ENCODE data around the gene PROK2. TPM values are rescaled to one million over a fixed set of nuclear protein-coding genes. Genes with fewer than 3 reads are reported as not detected.

PROK2 gene, protein sequence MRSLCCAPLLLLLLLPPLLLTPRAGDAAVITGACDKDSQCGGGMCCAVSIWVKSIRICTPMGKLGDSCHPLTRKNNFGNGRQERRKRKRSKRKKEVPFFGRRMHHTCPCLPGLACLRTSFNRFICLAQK
- under 1 TPM in 1 of 4 donors, not detected in 3; 0.53 TPM for polyA plus RNA-seq (ENCODE audit: insufficient read length in 4 of 4)

DNA sequence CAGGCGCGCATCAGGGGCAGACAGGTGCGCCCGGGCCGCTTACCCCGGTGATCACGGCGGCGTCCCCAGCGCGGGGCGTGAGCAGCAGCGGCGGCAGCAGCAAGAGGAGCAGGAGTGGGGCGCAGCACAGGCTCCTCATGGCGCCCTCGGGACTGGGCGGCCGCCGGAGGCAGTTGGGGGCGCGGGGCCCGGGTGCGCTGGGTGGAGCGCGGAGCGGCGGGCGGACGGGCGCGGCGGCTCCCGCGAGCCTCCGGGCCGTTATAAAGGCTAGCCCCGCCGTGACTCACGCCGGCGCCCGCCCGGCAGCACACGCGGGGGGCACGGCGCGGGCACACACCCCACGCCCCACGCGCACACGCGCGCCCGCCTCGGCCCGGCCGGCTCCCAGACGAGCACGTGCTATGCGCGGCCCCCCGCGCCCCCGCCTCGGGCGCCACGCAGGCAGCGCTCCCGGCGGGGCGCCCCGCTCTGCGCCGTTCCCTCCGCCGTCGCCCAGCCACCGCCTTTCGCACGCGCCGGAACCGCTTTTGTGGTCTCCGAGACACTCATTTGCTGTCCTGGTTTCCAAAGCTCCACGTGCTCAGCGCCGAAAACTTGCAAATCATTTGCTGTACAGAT, at the start of gene PROK2:
PROK2 (minus strand) TSS at position 235 of the 618 bp plus-strand sequence; CDS start at position 139, 96 bp downstream.
- DNase-seq (ENCODE audit: low read depth in 4 of 4, low spot score in 3 of 4), result no peak

DNA sequence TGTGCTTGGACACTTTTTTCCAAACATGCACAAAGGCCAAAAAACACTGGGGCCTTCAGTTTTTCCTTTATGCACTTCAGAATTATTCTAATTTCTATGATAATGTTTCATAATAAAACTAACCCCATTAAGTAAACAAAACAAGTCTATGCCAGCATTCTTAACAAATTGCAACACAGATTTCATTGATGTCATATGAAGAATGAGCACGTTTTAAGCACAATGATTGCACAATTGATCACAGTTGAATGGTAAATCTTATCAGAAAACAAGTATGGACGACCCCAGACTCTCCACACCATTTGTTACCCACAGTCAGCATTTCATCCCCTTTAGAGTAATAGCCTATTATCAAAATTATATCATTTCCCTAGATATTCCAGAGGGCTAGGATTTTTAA, 46.7 kb upstream of the PROK2 start:
- DNase-seq (ENCODE audit: low read depth in 4 of 4, low spot score in 3 of 4), result no peak

DNA sequence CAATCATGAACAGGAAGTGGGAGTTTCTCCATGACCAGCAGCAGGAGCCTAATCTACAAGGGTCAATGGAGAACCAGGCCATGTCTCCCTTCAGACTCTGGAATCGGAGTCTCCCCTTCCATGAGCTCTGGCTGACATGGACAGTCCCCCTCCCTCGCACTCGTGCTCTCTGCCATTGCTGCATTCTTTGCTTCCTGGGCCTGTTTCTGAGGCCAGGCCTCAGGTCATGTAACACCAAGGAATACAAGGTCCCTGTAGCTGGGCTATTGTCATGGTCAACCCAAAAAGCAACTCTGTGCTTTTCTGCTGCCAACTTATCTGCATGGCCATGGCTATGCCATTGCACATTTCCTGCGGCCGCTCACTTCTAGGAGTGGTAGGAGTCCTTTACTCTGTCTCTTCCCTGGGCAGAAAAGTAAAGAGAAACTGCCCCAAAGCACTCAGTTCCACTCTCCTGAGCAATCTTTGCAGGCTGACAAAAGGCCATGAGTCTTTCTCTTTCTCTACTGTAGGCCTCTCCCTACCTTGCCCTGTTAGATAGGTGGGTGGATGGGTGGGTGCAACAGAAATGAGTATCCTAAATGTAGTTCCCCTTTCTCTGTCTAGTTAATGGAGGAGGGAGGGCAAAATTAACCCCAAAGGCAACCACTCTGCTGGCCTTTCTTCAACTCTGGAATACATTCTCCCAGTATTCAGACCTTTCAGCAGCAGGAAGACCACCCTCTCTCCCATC, 40.8 kb upstream of the PROK2 start:
- no peak for DNase-seq (ENCODE audit: low read depth in 4 of 4, low spot score in 3 of 4)

DNA sequence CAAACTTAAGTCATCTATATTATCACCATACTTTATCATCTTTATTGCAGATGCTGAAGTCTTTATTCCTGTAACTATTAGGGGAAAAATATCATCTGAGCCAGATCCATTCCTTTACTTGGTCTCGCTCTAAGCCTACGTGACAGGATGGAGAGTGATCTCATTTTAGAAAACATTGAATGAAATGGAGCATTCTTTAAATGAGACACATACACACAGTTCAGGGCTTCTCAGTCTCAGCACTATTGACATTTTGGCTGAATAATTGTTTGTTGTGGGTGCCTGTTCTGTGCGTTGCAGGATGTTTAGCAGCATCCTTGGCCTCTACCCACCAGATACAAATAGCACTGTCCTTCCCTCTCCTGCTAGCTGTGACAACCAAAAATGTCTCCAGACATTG, 36.2 kb upstream of the PROK2 start:
- no peak for DNase-seq (ENCODE audit: low read depth in 4 of 4, low spot score in 3 of 4)

DNA sequence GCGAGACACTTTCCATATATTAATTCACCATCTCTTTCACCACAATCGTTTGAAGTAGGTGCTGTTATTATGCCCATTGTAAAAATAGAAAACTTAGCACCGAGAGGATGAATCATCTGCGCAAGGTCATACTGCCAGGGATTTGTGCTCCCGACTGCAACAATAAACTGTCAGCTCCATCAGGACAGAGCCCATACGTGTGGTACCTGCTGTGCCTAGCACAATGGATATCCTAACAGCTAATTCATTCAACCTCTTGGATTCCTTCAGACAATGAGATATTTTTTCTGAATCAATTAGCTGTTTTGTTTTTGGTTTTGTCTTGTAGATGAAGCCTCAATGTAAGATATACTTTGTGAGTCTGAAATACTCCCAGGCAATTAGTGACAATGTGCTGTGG, 32.3 kb upstream of the PROK2 start:
- DNase-seq (ENCODE audit: low read depth in 4 of 4, low spot score in 3 of 4), result no peak

DNA sequence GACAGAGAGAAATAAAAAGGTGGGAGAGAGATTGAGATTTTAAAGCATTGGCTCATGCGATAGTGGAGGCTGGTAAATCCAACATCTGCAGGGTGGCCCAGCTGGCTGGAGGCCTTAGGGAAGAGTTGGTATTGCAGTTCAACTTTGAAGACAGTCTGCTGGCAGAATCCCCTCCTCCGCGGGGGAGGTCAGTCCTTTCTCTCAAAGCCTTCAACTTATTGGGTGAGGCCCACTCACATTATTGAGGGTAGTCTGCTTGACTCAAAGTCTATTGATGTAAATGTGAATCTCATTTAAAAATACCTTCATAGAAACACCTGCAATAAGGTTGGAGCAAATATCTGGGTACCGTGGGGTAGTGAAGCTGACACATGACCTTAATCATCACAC, 31.8 kb upstream of the PROK2 start:
- DNase-seq (ENCODE audit: low read depth in 4 of 4, low spot score in 3 of 4), result no peak

DNA sequence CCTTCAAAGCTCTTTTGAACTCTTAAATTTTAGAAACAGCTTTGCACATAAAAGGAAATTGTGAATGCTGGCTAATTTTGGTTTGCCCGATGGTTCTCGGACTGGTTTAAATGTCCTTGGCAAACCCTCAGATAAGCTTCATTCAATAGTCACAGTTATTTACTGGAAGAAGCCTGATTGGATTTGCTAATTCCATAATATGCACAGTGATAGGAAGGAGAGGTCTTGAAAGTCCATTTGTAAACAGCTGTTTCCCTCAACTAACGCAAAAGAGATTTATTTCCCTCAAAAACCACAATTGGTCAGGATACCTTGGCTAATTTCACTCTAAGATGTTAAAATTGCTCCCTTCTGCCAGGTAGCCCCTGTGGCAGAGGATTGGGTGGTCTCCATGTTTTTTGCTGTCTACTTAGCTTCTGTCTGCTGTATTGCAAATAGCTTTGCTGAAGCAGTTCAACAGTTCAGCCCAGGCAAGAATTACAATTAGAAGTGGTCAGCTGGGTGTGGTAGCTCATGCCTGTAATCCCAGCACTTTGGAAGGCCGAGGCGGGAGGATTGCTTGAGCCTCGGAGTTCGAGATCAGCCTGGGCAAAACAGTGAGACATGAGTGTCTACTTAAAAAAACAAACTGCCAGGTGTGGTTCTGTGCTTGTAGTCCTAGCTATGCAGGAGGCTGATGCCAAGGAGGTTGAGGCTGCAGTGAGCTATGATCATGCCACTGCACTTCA, 30.6 kb upstream of the PROK2 start:
- DNase-seq (ENCODE audit: low read depth in 4 of 4, low spot score in 3 of 4), result no peak

DNA sequence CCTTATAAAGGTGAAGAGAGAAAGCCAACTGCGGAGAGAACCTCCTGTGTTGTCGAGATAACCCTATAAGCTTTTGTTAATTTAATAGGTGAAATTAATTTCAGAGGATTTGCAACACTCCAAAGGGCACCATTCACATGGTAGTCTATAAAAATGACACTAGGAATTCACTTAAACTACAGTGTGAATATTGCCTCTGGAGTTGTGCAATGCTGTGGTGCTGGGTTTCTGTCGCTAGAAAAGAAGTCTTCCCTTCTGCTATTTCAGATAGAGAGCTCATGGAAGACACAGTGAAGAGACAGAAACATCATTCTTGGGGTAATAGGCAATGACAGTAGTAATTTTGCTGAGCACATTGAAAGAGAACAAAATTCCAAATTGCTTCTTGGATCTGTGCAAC, 28.8 kb upstream of the PROK2 start:
- DNase-seq (ENCODE audit: low read depth in 4 of 4, low spot score in 3 of 4), result no peak

DNA sequence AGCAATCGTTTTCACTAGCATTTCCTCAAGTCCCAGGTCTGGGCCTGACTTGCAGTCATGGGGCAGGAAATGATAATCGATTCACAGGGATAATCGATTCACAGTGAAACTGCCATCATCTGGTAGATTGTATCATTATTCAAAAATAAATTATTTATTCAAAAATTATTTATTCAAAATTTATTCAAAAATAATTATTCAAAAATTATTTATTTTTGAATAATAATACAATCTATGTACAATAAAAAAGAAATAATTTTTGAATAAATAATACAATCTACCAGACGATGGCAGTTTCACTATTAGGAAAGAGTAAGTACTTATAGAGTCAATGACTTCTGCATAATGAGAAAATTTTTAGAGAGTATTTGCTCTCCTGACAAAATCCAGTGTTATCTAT, 28.1 kb upstream of the PROK2 start:
- no peak for DNase-seq (ENCODE audit: low read depth in 4 of 4, low spot score in 3 of 4)

DNA sequence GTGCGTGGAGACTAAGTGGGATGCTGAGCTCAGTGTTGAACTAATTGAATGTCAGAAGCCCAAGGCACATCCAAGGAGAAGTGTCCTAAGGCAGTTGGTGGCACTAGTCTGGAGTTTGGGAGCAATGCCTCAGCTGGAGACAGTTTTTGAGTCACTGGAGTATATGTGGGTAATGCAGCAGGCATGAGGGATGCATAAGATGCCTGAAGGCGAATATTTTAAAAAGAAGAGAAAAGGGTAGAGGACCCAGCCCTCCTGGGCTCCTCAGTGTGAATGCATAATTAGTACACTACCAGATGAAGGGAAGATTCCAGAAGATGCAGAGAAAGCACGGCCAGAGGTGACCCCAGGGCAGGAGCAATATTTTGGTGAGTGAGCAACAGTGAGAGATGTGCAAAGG, 25.1 kb upstream of the PROK2 start:
- DNase-seq (ENCODE audit: low read depth in 4 of 4, low spot score in 3 of 4), result no peak

DNA sequence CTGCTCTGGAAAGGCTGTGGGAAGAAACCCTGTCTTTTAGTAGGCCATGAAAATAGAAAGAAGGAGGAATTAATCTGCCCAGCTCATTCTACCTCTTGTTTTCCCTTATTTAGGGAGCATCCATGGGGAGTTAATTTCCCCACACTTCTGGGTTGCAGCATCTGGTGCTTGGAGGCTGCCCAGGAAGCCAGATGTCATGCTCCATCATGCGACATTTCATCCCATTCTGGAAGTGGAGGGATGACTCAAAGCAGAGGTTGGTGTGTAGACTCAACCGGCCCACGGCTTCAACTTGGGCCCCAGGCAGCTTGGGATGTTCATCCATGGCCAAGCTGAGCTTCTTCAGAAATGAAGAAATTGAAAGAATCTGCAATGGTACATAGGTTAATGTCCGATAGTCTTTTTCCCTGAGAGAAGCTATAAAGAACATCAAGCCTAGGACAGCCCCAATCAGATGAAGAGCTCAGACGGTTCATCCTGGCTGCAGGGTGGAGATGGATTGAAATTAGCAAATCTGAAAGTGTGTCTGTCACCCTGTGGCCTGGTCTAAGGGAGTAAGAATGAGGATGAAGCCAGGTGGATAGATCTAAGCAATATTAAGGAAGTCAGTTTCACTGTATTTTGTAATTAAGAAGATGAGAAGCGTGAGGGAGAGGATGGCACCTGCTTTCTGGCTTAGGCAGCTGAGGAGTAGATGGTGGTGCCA, 24.5 kb upstream of the PROK2 start:
- no peak for DNase-seq (ENCODE audit: low read depth in 4 of 4, low spot score in 3 of 4)

DNA sequence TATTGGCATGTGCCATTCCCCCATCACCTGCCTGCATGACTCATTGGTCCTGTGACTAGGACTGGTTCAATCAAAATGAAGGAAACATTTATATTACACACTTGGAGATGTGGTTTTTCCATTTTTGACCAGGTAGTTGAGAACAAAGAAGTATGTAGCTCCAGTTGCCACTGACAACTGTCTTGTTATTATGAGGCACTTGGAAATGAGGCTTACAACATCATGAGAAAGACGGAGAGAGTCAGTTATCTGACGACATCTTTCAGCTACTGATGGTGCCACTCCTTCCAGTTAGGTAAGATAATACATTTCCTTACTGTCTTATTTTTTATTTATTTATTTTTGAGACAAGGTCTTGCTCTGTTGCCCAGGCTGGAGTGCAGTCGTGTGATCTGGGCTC, 21.8 kb upstream of the PROK2 start:
- DNase-seq (ENCODE audit: low read depth in 4 of 4, low spot score in 3 of 4), result no peak

DNA sequence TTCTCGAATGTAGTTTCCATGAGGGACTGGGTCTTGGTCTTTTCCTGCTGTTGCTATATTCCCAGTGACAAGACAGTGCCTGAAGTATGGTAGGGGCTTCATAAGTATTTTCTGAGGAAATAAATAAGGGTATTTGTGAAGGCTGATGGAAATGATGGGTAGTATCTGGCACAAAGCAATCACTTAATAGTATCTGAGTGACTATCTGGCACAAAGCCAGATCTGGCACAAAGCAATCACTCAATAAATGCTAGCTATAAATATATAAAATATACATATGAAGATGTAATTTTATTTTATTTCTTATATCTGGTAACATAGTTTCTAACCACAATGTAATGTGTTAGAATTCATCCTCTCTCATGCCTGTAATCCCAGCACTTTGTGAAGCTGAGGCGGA, 20.7 kb upstream of the PROK2 start:
- DNase-seq (ENCODE audit: low read depth in 4 of 4, low spot score in 3 of 4), result no peak

DNA sequence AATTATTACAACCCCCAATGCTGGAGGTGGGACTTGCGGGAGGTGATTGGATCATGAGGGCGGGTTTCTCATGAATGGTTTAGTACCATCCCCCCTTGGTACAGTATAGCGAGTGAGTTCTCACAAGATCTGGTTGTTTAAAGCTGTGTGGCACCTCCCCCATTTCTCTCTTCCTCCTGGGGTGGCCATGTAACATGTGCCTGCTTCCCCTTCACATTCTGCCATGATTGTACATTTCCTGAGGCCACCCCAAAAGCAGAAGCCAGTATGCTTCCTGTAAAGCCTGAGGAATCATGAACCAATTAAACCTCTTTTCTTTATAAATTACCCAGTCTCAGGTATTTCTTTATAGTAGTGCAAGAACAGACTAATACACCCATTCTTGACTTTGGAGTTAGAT, 20.3 kb upstream of the PROK2 start:
- no peak for DNase-seq (ENCODE audit: low read depth in 4 of 4, low spot score in 3 of 4)

DNA sequence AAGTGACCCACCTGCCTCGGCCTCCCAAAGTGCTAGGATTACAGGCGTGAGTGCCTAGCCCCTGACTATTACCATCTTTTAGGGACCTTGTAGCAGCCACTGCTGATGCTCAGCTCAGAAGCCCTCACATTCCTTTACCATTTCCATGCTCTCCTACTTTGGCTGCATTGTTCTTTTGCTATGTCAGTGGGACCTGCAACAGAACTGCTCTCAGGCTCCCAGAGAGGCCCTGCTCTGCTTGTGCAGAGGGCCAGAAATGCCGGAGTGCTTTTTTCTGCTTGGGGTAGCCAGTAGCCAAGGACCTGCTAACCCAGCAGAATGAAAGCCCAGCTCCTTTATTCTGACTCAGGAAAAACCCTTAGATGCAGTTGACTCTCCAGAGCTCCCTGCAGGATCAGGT, 18.3 kb upstream of the PROK2 start:
- DNase-seq (ENCODE audit: low read depth in 4 of 4, low spot score in 3 of 4), result no peak

DNA sequence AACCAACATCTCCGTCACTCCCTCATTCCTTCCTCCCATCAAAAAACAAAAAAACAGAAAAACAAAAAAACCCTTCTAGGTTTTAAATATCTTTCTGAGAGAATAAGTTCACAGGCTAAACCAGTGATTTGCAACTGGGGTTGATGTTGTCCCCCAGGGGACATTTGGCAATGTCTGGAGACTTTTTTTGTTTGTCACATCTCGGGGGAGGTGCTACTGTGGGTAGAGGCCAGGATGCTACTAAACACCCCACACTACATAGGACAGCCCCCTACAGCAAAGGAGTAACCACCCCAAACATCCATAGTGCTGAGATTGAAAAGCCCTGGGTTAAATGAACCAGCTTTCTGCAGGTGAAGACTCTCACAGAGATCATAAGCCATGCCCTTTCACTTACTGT, 17.0 kb upstream of the PROK2 start:
- DNase-seq (ENCODE audit: low read depth in 4 of 4, low spot score in 3 of 4), result no peak

DNA sequence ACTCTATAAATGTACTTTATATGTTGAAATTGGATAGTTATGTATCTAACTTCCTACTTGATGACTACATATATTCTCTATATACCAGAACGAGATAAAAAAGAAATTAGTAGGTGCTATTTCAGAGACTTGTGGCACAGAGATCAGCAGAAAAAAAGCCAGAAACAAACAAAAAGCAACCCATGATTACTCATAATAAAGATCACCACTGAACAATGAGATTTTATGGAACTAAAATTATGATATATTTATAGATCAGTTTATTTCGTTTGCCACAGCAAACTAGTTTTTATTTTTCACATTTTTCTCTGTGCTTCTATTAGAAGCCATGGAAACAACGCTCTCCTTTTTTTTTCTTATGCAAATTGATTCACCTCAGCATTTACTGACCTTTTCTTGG, 15.1 kb upstream of the PROK2 start:
- DNase-seq (ENCODE audit: low read depth in 4 of 4, low spot score in 3 of 4), result no peak

DNA sequence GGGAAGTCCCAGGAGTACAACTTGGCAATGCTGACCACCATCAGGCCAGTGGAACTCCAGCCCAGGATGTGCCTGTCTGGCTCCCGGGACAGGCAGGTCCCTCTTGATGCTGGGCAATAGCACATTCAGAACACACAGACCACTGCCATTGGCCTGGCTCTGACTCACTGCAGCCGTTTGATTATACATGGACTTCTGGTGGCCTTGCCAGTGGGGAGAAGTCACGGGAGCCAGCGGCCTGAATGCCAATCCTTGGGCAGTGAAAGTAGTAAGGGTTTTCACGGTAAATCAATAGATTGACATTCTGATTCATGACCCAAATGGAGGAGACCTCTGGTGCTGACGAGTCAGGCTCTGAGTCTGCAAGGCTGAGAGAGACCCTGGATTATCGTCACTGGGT, 12.5 kb upstream of the PROK2 start:
- no peak for DNase-seq (ENCODE audit: low read depth in 4 of 4, low spot score in 3 of 4)

DNA sequence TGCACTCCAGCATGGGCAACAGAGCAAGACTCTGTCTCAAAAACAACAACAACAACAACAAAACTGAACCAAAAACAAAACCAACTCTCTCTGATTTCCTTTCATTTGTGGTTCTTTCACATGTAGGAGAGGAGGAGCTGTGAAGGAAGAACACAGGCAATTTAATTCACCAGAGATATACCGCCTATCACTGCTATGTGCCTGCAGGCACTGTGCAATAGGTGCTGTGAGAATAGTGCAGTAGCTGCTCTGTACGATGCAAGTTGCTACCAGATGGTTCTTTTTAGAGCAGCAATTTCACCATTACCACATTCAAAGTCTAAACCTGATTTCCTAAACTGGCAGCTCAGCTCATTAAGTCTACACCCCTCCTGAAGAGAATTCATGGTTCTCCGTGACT, 11.3 kb upstream of the PROK2 start:
- no peak for DNase-seq (ENCODE audit: low read depth in 4 of 4, low spot score in 3 of 4)

DNA sequence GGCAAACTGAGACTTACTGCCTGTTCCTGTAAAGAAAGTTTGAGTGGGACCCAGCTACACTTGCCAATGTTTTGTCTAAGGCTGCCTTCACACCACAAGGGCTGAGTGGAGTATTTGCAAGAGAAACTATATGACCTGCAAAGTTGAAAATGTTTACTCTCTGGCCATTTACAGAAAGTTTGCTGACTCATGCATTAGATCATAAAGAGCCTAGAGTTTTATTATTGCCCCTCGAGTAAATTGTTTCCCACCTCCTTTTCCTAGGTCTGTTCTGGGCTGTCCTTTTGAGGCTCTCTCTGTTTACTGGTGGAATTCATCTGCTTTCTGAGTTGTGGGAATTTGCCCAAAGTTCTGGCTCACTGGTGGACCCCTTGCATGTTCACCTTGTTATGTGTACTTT, 6.7 kb upstream of the PROK2 start:
- DNase-seq (ENCODE audit: low read depth in 4 of 4, low spot score in 3 of 4), result no peak

DNA sequence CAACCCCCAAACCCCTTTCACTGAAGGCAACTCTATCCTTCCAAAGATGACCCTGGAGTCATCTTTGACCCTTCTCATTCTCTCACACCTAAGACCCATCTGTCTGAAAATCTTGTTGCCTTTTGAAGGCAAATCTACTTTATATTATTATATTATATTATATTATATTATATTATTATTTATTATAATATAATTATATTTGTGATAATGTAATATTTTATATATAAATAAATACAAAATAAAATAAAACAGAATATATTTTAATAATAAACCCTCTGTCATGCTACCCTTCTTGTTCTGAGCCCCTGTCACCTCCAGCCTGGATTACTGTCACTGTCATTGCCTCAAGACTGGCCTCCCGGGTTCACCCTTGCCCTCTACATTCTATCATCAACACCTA, 5.0 kb upstream of the PROK2 start:
- DNase-seq (ENCODE audit: low read depth in 4 of 4, low spot score in 3 of 4), result no peak

Data from left renal pelvis (tissue), 4 donors.